Muscle layer of colon (tissue), 2 donors: ENCODE data around the gene ST6GALNAC3.

Source experiments
- H3K27ac ChIP-seq: one replicate; pipeline ENCODE4 v1.7.0; 2013; ENCODE audit warnings: low read depth, mild to moderate bottlenecking, low read length, moderate library complexity
- H3K27me3 ChIP-seq, 2 donors: one replicate each; pipeline ENCODE4 v1.7.0; 2013; ENCODE audit warnings: low read length in 2 of 2, mild to moderate bottlenecking in 2 of 2; ENCODE audit not compliant: insufficient read depth in 2 of 2, control insufficient read depth in 1 of 2
- H3K36me3 ChIP-seq: one replicate; pipeline ENCODE4 v1.7.0; 2013; ENCODE audit warnings: mild to moderate bottlenecking, low read length; ENCODE audit not compliant: insufficient read depth
- H3K4me1 ChIP-seq: one replicate; pipeline ENCODE4 v1.7.0; 2013; ENCODE audit warnings: mild to moderate bottlenecking, low read length; ENCODE audit not compliant: insufficient read depth
- H3K4me3 ChIP-seq, 2 donors: one replicate each; pipeline ENCODE4 v1.7.0; 2013; ENCODE audit warnings: low read length in 2 of 2, low read depth in 1 of 2, mild to moderate bottlenecking in 1 of 2, moderate library complexity in 1 of 2
- H3K9ac ChIP-seq: one replicate; pipeline ENCODE4 v1.7.0; 2013; ENCODE audit warnings: low read length
- H3K9me3 ChIP-seq: one replicate; pipeline ENCODE4 v1.7.0; 2013; ENCODE audit warnings: mild to moderate bottlenecking, low read length
- donor health status: abdominal sarcoma.
- donor health status: Adenocarcinoma of cecum.

ST6GALNAC3 gene

GRCh38 chr1:76278711-76279100 lies 204.2 kb downstream of the ST6GALNAC3 start:
- no peaks in the 10 kb centered on the region for H3K4me1 ChIP-seq
- H3K9ac ChIP-seq, result no peak overlapping the region

GRCh38 chr1:76279101-76279748 lies 204.7 kb downstream of the ST6GALNAC3 start:
- Histone ChIP-seq H3K9me3 (no peaks in the 10 kb centered on the region), H3K4me3 (no peak overlapping the region), H3K27ac (no peak overlapping the region), H3K36me3 (no peaks in the 10 kb centered on the region), H3K27me3 (no peaks in the 10 kb centered on the region), H3K4me1 (no peaks in the 10 kb centered on the region), H3K9ac (no peak overlapping the region)

More at GRCh38 chr1:76278711-76279100, 204.2 kb downstream of the ST6GALNAC3 start:
- Histone ChIP-seq H3K4me3 (no peak overlapping the region), H3K9me3 (no peaks in the 10 kb centered on the region), H3K36me3 (no peaks in the 10 kb centered on the region), H3K27ac (no peak overlapping the region), H3K27me3 (no peaks in the 10 kb centered on the region)

GRCh38 chr1:76281306-76281705 lies 206.8 kb downstream of the ST6GALNAC3 start:
- H3K27ac ChIP-seq, result no peak overlapping the region

GRCh38 chr1:76284842-76285241 lies 210.3 kb downstream of the ST6GALNAC3 start:
- no peak overlapping the region for H3K9ac ChIP-seq

More at GRCh38 chr1:76281306-76281705, 206.8 kb downstream of the ST6GALNAC3 start:
- no peaks in the 10 kb centered on the region for H3K27me3 ChIP-seq
- no peaks in the 10 kb centered on the region for H3K4me1 ChIP-seq
- no peak overlapping the region for H3K9ac ChIP-seq
- no peak overlapping the region for H3K4me3 ChIP-seq
- H3K9me3 ChIP-seq, result no peaks in the 10 kb centered on the region
- H3K36me3 ChIP-seq, result no peaks in the 10 kb centered on the region

GRCh38 chr1:76285578-76286135 lies 211.1 kb downstream of the ST6GALNAC3 start:
- Histone ChIP-seq H3K27ac (no peak overlapping the region), H3K27me3 (no peaks in the 10 kb centered on the region), H3K9ac (no peak overlapping the region), H3K4me3 (no peak overlapping the region), H3K9me3 (no peaks in the 10 kb centered on the region), H3K4me1 (no peaks in the 10 kb centered on the region), H3K36me3 (no peaks in the 10 kb centered on the region)

More at GRCh38 chr1:76284842-76285241, 210.3 kb downstream of the ST6GALNAC3 start:
- Histone ChIP-seq H3K4me1 (no peaks in the 10 kb centered on the region), H3K36me3 (no peaks in the 10 kb centered on the region), H3K27me3 (no peaks in the 10 kb centered on the region), H3K9me3 (no peaks in the 10 kb centered on the region), H3K27ac (no peak overlapping the region), H3K4me3 (no peak overlapping the region)

- H3K27me3 ChIP-seq, result no peaks in the 10 kb centered on the region
- H3K27ac ChIP-seq, result no peak overlapping the region
- H3K9me3 ChIP-seq, result no peaks in the 10 kb centered on the region
- H3K4me3 ChIP-seq, result no peak overlapping the region
- H3K4me1 ChIP-seq, result no peaks in the 10 kb centered on the region
- H3K9ac ChIP-seq, result no peak overlapping the region
- H3K36me3 ChIP-seq, result no peaks in the 10 kb centered on the region
Observed at GRCh38 chr1:76287917-76288316, 213.4 kb downstream of the ST6GALNAC3 start.

GRCh38 chr1:76288758-76289483 lies 214.4 kb downstream of the ST6GALNAC3 start:
- Histone ChIP-seq H3K4me1 (no peaks in the 10 kb centered on the region), H3K9me3 (no peaks in the 10 kb centered on the region), H3K27me3 (no peaks in the 10 kb centered on the region), H3K36me3 (no peaks in the 10 kb centered on the region), H3K9ac (no peak overlapping the region), H3K4me3 (no peak overlapping the region), H3K27ac (no peak overlapping the region)

GRCh38 chr1:76289692-76290091 lies 215.1 kb downstream of the ST6GALNAC3 start:
- no peak overlapping the region for H3K4me3 ChIP-seq
- no peaks in the 10 kb centered on the region for H3K4me1 ChIP-seq
- no peak overlapping the region for H3K9ac ChIP-seq
- H3K36me3 ChIP-seq, result no peaks in the 10 kb centered on the region
- no peaks in the 10 kb centered on the region for H3K27me3 ChIP-seq
- H3K9me3 ChIP-seq, result no peaks in the 10 kb centered on the region
- H3K27ac ChIP-seq, result no peak overlapping the region

GRCh38 chr1:76290271-76290670 lies 215.7 kb downstream of the ST6GALNAC3 start:
- Histone ChIP-seq H3K27ac (no peak overlapping the region), H3K4me3 (no peak overlapping the region), H3K27me3 (no peaks in the 10 kb centered on the region), H3K9ac (no peak overlapping the region), H3K9me3 (no peaks in the 10 kb centered on the region), H3K36me3 (no peaks in the 10 kb centered on the region), H3K4me1 (no peaks in the 10 kb centered on the region)

- no peaks in the 10 kb centered on the region for H3K4me1 ChIP-seq
- H3K36me3 ChIP-seq, result no peaks in the 10 kb centered on the region
- H3K4me3 ChIP-seq, result no peak overlapping the region
- H3K27me3 ChIP-seq, result no peaks in the 10 kb centered on the region
- H3K9ac ChIP-seq, result no peak overlapping the region
- H3K9me3 ChIP-seq, result no peaks in the 10 kb centered on the region
- H3K27ac ChIP-seq, result no peak overlapping the region
Observed at GRCh38 chr1:76291191-76291590, 216.6 kb downstream of the ST6GALNAC3 start.

GRCh38 chr1:76291737-76292136 lies 217.2 kb downstream of the ST6GALNAC3 start:
- Histone ChIP-seq H3K36me3 (no peaks in the 10 kb centered on the region), H3K4me1 (no peaks in the 10 kb centered on the region), H3K9me3 (no peaks in the 10 kb centered on the region), H3K27ac (no peak overlapping the region), H3K27me3 (no peaks in the 10 kb centered on the region), H3K9ac (no peak overlapping the region), H3K4me3 (no peak overlapping the region)
